ENCODE measurements around the gene CD53.

CD53 gene

DNA sequence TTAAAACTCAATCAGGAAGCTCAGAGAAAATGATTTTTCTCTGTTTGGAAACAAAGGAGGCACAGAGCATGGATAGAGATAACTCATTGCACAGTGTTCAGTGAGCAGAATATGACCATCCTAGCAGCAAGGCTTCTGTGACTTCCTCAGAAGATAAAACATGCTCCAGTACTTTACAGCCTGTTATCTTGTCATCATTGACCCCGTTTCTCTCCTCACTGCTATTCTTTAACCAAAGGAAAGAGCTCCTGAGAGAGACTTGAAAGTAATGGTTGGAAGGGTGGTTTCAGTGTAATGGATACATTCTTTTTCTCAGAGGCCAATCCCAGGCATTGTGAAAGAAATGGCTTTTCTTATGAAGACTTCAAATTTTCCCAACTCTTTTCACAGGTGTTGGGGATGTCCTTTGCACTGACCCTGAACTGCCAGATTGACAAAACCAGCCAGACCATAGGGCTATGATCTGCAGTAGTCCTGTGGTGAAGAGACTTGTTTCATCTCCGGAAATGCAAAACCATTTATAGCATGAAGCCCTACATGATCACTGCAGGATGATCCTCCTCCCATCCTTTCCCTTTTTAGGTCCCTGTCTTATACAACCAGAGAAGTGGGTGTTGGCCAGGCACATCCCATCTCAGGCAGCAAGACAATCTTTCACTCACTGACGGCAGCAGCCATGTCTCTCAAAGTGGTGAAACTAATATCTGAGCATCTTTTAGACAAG, 25.9 kb downstream of the CD53 start:
- TF ChIP-seq, protein P1, sequence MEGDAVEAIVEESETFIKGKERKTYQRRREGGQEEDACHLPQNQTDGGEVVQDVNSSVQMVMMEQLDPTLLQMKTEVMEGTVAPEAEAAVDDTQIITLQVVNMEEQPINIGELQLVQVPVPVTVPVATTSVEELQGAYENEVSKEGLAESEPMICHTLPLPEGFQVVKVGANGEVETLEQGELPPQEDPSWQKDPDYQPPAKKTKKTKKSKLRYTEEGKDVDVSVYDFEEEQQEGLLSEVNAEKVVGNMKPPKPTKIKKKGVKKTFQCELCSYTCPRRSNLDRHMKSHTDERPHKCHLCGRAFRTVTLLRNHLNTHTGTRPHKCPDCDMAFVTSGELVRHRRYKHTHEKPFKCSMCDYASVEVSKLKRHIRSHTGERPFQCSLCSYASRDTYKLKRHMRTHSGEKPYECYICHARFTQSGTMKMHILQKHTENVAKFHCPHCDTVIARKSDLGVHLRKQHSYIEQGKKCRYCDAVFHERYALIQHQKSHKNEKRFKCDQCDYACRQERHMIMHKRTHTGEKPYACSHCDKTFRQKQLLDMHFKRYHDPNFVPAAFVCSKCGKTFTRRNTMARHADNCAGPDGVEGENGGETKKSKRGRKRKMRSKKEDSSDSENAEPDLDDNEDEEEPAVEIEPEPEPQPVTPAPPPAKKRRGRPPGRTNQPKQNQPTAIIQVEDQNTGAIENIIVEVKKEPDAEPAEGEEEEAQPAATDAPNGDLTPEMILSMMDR (conservative IDR thresholded peaks at IDR 0.05; ENCODE audit: control insufficient read depth, insufficient read depth, low read depth, low read length): no peak
- DNase-seq (ENCODE audit: low read depth): no peak
- H3K4me3 ChIP-seq (ENCODE audit: control insufficient read depth, low read depth, low read length): no peak overlapping the region

DNA sequence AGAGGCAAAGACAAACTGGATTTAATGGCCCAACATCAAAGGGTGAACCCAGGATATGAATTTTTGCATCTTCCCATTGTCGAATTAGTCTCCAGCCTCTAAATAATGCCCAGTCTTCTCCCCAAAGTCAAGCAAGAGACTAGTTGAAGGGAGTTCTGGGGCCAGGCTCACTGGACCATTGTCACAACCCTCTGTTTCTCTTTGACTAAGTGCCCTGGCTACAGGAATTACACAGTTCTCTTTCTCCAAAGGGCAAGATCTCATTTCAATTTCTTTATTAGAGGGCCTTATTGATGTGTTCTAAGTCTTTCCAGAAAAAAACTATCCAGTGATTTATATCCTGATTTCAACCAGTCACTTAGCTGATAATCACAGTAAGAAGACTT, 26.5 kb downstream of the CD53 start:
- no peak overlapping the region for H3K4me3 ChIP-seq (ENCODE audit: control insufficient read depth, low read depth, low read length)
- TF ChIP-seq, protein P1 (conservative IDR thresholded peaks at IDR 0.05; ENCODE audit: control insufficient read depth, insufficient read depth, low read depth, low read length): no peak
- DNase-seq (ENCODE audit: low read depth): no peak

DNA sequence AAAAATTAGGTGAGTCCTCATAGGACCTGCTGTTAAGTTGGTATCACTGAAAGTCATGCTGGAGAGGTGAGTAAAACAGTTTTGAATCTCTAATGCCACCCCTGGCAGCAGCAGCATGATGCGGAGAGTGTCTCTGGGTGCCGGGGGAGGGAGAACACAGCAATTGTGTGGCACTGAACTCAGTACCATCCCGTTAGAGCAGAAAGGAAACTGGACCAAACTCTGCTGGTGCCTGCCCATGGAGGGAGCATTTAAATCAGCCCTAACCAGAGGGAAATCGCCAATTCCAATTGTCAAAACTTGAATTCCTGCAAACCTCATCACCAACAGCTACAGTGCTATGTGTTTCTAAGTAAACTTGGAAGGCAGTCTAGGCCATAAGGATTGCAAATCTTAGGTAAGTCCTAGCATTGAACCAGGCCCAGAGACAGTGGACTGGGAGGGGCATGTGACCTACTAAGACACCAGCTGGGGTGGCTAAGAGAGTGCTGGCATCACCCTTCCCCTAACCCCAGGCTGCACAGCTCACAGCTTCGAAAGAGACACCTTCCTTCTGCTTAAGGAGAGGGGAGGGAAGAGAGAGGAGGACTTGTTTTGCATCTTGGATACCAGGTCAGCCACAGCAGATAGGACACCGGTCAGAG, 30.0 kb downstream of the CD53 start:
- no peak overlapping the region for H3K4me3 ChIP-seq (ENCODE audit: control insufficient read depth, low read depth, low read length)
- TF ChIP-seq, protein P1 (conservative IDR thresholded peaks at IDR 0.05; ENCODE audit: control insufficient read depth, insufficient read depth, low read depth, low read length): no peak
- DNase-seq (ENCODE audit: low read depth): no peak

- DNase-seq (ENCODE audit: low read depth): no peak
- TF ChIP-seq, protein P1 (conservative IDR thresholded peaks at IDR 0.05; ENCODE audit: control insufficient read depth, insufficient read depth, low read depth, low read length): no peak
- no peak overlapping the region for H3K4me3 ChIP-seq (ENCODE audit: control insufficient read depth, low read depth, low read length)
Measured at GRCh38 chr1:110903853-110904500, 31.0 kb downstream of the CD53 start.

GRCh38 chr1:110912784-110913183, 39.8 kb downstream of the CD53 start:
- TF ChIP-seq, protein P1 (conservative IDR thresholded peaks at IDR 0.05; ENCODE audit: control insufficient read depth, insufficient read depth, low read depth, low read length): no peak
- DNase-seq (ENCODE audit: low read depth): no peak
- no peak overlapping the region for H3K4me3 ChIP-seq (ENCODE audit: control insufficient read depth, low read depth, low read length)

DNA sequence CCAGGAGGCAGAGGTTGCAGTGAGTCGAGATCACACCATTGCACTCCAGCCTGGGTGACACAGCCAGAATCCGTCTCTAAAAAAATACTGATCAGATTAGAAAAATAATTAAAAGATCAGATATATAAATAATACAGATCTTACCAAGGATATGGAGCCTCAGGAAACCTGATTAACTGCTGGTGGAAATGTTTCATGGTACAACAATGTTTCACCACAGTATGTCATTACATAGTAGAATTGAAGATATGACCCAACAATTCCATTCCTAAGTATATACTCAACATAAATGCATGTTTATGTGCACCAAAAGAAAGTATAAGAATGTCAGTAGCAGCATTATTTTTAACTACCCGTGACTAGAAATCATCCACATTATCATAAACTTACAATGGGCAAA, 41.7 kb downstream of the CD53 start:
- TF ChIP-seq, protein P1 (conservative IDR thresholded peaks at IDR 0.05; ENCODE audit: control insufficient read depth, insufficient read depth, low read depth, low read length): no peak
- H3K4me3 ChIP-seq (ENCODE audit: control insufficient read depth, low read depth, low read length): no peak overlapping the region
- no peak for DNase-seq (ENCODE audit: low read depth)
